Neural crest cell (in vitro differentiated cells): ENCODE measurements around the gene TMEM39B. TPM values are rescaled to one million over a fixed set of nuclear protein-coding genes. Genes with fewer than 3 reads are reported as not detected.
"Not testable (repeated sequence)": the region's sequence is repeated elsewhere in the genome, so short reads cannot be mapped to it uniquely, and the experiment has no call there.

ENCODE experiments used
- DNase-seq: peaks from one replicate; pipeline ENCODE4 v3.0.0; 2021; ENCODE audit warnings: low read depth, mixed read lengths, low spot score
- H3K27ac Mint-ChIP-seq: one replicate; pipeline ENCODE4 v1.8.0; 2021; ENCODE audit warnings: mild to moderate bottlenecking, mixed read lengths; ENCODE audit not compliant: unreplicated experiment
- H3K27me3 Mint-ChIP-seq: 2 replicates; pipeline ENCODE4 v1.8.0; 2021; ENCODE audit warnings: low read depth, mild to moderate bottlenecking, mixed read lengths
- H3K36me3 Mint-ChIP-seq: 2 replicates; pipeline ENCODE4 v1.8.0; 2021; ENCODE audit warnings: low read depth, mild to moderate bottlenecking, mixed read lengths
- H3K4me1 Mint-ChIP-seq: 2 replicates; pipeline ENCODE4 v1.8.0; 2021; ENCODE audit warnings: mixed read lengths
- H3K4me3 Mint-ChIP-seq: one replicate; pipeline ENCODE4 v1.8.0; 2021; ENCODE audit warnings: mild to moderate bottlenecking, mixed read lengths
- H3K9me3 Mint-ChIP-seq: 2 replicates; pipeline ENCODE4 v1.8.0; 2021; ENCODE audit warnings: mixed read lengths
- CTCF ChIP-seq: fragments of 200-600 bp; sonication (generic); conservative IDR thresholded peaks from 2 replicates; pipeline ENCODE4 v1.5.0; 2021; ENCODE audit warnings: antibody characterized with exemption, mild to moderate bottlenecking
- microRNA-seq: library from miRNA; unstranded; fragments of <30 nt; microRNA quantifications from one replicate; pipeline ENCODE4, GENCODE V29; 2020
- total RNA-seq: library from RNA; stranded (reverse); gene quantifications from 2 replicates; pipeline ENCODE4 v1.2.1, GENCODE V29; 2021

Gene TMEM39B
- total RNA-seq, 1 donor from 2014 or later = 34.8 TPM

- Mint-ChIP-seq H3K36me3 (peaks cover 14% of the 10 kb centered on the region), H3K27me3 (no peaks in the 10 kb centered on the region), H3K27ac (no peak overlapping the region), H3K4me1 (peaks cover 19% of the 10 kb centered on the region), H3K9me3 (no peaks in the 10 kb centered on the region), H3K4me3 (no peak overlapping the region)
- DNase-seq = no peak
- TF ChIP-seq CTCF = no peak
These were observed 71.3 kb downstream of the TMEM39B start for GRCh38 chr1:32144033-32144432.

- Mint-ChIP-seq H3K36me3 (peaks cover 14% of the 10 kb centered on the region), H3K4me1 (peaks cover 10% of the 10 kb centered on the region)
- not testable (repeated sequence) for DNase-seq, H3K4me3 Mint-ChIP-seq, H3K27ac Mint-ChIP-seq, H3K27me3 Mint-ChIP-seq, H3K9me3 Mint-ChIP-seq
These were observed 75.1 kb downstream of the TMEM39B start for GRCh38 chr1:32147799-32148198.

GRCh38 chr1:32150847-32151246 lies 78.1 kb downstream of the TMEM39B start:
- H3K4me1 Mint-ChIP-seq = peaks cover 4% of the 10 kb centered on the region
- DNase-seq = no peak
- H3K27ac Mint-ChIP-seq = no peak overlapping the region
- H3K9me3 Mint-ChIP-seq = no peaks in the 10 kb centered on the region
- peaks cover 12% of the 10 kb centered on the region for H3K36me3 Mint-ChIP-seq
- no peaks in the 10 kb centered on the region for H3K27me3 Mint-ChIP-seq
- no peak overlapping the region for H3K4me3 Mint-ChIP-seq
- no peak for TF ChIP-seq CTCF

- DNase-seq = no peak
- H3K27me3 Mint-ChIP-seq = no peaks in the 10 kb centered on the region
- H3K4me3 Mint-ChIP-seq = no peak overlapping the region
- H3K9me3 Mint-ChIP-seq = no peaks in the 10 kb centered on the region
- H3K4me1 Mint-ChIP-seq = peaks cover 4% of the 10 kb centered on the region
- peak overlapping the region; percentile 31 for H3K27ac Mint-ChIP-seq
- H3K36me3 Mint-ChIP-seq = peaks cover 15% of the 10 kb centered on the region
- TF ChIP-seq CTCF = no peak
These were observed 78.6 kb downstream of the TMEM39B start for GRCh38 chr1:32151319-32151787.

Small RNA genes lying within 50 kb of the gene (microRNA-seq; reads per million reads assigned to microRNA genes)
- not detected for gene MIR5585

Other genes with a start within 250 kb of the TMEM39B start
- 189 and 190 TPM in 2 replicates for gene PTP4A2, start 134.6 kb upstream of the TMEM39B start, total RNA-seq
- 292 and 299 TPM in 2 replicates for gene KHDRBS1, start 59.1 kb upstream of the TMEM39B start, total RNA-seq
- gene KPNA6, start 35.1 kb downstream of the TMEM39B start, total RNA-seq = 63.6 and 70.0 TPM in 2 replicates
- gene TXLNA, start 106.7 kb downstream of the TMEM39B start, total RNA-seq = 70.3 and 70.7 TPM in 2 replicates
- gene CCDC28B, start 127.7 kb downstream of the TMEM39B start, total RNA-seq = 16.7 and 21.2 TPM in 2 replicates
- 7.3 and 7.8 TPM in 2 replicates for gene IQCC, start 132.7 kb downstream of the TMEM39B start, total RNA-seq
- not detected in 2 replicates for gene DCDC2B, start 136.2 kb downstream of the TMEM39B start, total RNA-seq
- 21.3 and 22.5 TPM in 2 replicates for gene TMEM234, start 149.4 kb downstream of the TMEM39B start, total RNA-seq
- gene EIF3I, start 149.5 kb downstream of the TMEM39B start, total RNA-seq = 190 and 192 TPM in 2 replicates
- 0.66 and 1.5 TPM in 2 replicates for gene FAM167B, start 174.3 kb downstream of the TMEM39B start, total RNA-seq
- gene LCK, start 178.3 kb downstream of the TMEM39B start, total RNA-seq = not detected in 2 replicates
- 128 and 130 TPM in 2 replicates for gene HDAC1, start 219.1 kb downstream of the TMEM39B start, total RNA-seq